ACC112 (cell line): Measurements from ENCODE around the gene FUT2.
"Not testable (repeated sequence)": the region's sequence is repeated elsewhere in the genome, so short reads cannot be mapped to it uniquely, and the experiment has no call there.

Experiments
- H2AFZ ChIP-seq: fragments of 200-600 bp; sonication (generic); one replicate; pipeline ENCODE4 v1.6.0; 2017; ENCODE audit warnings: antibody characterized with exemption, low read length; ENCODE audit not compliant: unreplicated experiment
- H3K27ac ChIP-seq: fragments of 200-600 bp; sonication (generic); 2 replicates; pipeline ENCODE4 v1.5.1; 2014; ENCODE audit warnings: low read depth, mild to moderate bottlenecking, antibody characterized with exemption, low read length, moderate library complexity
- H3K27me3 ChIP-seq: fragments of 200-600 bp; sonication (generic); 2 replicates; pipeline ENCODE4 v1.6.1; 2014; ENCODE audit warnings: mild to moderate bottlenecking, antibody characterized with exemption, low read length, moderate library complexity, mixed read lengths; ENCODE audit not compliant: insufficient read depth
- H3K36me3 ChIP-seq: fragments of 200-600 bp; sonication (generic); 2 replicates; pipeline ENCODE4 v1.6.1; 2016; ENCODE audit warnings: mild to moderate bottlenecking, antibody characterized with exemption, low read length, moderate library complexity, mixed read lengths; ENCODE audit not compliant: insufficient read depth
- H3K4me1 ChIP-seq: fragments of 200-600 bp; sonication (generic); one replicate; pipeline ENCODE4 v1.6.1; 2016; ENCODE audit warnings: low read length, mixed read lengths; ENCODE audit not compliant: insufficient read depth, unreplicated experiment, control insufficient read depth
- H3K4me3 ChIP-seq: fragments of 200-600 bp; sonication (generic); 2 replicates; pipeline ENCODE4 v1.5.1; 2014; ENCODE audit warnings: mild to moderate bottlenecking, low read depth, low read length
- H3K79me2 ChIP-seq: fragments of 200-600 bp; sonication (generic); one replicate; pipeline ENCODE4 v1.6.0; 2016; ENCODE audit warnings: low read length; ENCODE audit not compliant: control insufficient read depth, unreplicated experiment, insufficient read depth

FUT2 gene

DNA sequence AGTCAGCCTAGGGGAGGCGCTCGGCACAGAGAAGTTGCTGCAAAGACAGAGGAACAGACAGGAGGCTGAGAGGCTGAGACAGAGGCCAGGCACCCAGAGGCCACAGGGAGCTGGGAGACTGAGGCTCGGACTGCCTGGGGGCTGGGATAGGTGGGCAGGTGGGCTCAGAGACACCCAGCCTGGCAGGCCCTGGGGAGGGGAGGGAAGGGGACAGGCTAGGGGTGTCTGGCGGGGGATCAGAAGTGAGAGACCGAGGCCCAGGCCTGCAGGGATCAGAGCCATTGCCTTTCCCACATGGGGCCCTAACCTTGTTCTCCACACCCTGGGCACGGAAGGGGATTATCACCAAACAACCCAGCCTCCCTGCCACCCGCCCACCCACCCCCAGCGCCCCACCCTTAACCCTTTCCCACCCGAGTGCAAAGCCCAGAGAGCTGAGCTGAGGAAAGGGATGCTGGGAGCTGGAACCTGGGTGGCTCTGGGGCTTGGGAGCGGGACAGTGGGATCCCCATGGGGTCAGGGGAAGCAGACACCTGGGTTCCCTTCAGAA, 24.2 kb upstream of the FUT2 start:
- Histone ChIP-seq H3K27me3 (no peaks in the 10 kb centered on the region), H3K79me2 (no peaks in the 10 kb centered on the region), H3K36me3 (no peaks in the 10 kb centered on the region), H3K27ac (no peak overlapping the region), H3K4me3 (no peak overlapping the region), H2AFZ (no peak overlapping the region), H3K4me1 (peaks cover 4% of the 10 kb centered on the region)

DNA sequence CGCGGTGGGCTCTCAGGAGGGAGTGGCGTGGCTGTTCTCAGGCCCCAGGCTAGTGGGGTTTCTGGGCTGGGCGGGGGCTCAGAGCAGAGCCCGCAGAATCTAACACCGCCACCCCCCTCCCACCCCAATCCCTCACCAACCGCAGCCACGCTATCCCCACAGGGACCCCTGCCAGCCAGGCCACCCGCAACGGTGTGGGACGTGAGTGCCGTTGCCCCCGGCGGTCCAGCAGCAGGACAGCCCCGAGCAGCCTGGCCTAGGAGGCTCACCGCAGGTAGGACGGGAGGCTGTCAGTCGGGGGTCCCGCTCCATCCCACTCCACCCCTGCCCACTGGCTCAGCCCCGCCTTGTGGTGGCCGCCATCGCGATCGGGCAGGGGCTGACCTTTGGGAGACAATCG, 22.8 kb upstream of the FUT2 start, which contains the start of gene NTN5:
TSS of gene NTN5 (minus strand) at position 24 of the 400 bp plus-strand sequence. CDS start 2,031 bp downstream, outside the sequence.
- Histone ChIP-seq H3K36me3 (no peaks in the 10 kb centered on the region), H2AFZ (no peak within 1 kb of the TSS), H3K4me3 (no peak within 1 kb of the TSS), H3K27me3 (no peaks in the 10 kb centered on the region), H3K27ac (no peak within 1 kb of the TSS), H3K4me1 (peaks cover 4% of the 10 kb centered on the region), H3K79me2 (no peaks in the 10 kb centered on the region)

DNA sequence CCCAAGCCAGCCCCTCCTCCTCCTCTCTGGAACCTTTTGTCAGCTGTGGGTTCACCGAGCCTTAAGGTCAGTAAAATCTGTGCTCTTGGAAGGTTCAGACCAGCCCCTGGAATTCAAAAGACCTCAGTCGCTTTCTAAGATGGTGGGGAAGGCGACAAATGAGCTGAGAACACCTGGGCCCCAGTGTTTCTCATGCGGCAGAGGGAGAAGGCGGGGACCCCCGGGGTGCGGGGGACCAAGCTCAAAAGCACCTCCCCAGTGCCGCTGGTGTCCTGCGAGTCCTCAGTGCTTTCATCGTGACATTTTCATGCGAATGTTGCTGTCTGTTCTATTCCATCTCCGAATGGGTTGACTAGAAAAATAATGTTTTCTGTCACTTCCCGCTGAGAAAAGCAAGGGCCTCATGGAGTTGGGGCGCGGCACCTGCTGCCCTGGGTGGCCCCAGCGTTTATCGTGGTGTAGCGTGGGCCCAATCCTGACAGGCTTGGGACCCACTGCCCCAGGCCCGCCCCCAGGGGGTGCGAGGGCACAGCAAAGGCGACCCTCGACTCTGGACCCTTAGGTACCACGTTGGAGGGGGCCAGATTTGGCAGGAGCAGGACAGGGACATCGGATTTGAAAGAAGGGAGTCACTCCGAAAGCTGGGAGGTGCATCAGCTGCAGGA, 22.2 kb upstream of the FUT2 start:
- Histone ChIP-seq H3K27ac (no peak overlapping the region), H3K27me3 (no peaks in the 10 kb centered on the region), H3K79me2 (no peaks in the 10 kb centered on the region), H3K36me3 (no peaks in the 10 kb centered on the region), H3K4me3 (no peak overlapping the region), H2AFZ (no peak overlapping the region), H3K4me1 (peaks cover 4% of the 10 kb centered on the region)

DNA sequence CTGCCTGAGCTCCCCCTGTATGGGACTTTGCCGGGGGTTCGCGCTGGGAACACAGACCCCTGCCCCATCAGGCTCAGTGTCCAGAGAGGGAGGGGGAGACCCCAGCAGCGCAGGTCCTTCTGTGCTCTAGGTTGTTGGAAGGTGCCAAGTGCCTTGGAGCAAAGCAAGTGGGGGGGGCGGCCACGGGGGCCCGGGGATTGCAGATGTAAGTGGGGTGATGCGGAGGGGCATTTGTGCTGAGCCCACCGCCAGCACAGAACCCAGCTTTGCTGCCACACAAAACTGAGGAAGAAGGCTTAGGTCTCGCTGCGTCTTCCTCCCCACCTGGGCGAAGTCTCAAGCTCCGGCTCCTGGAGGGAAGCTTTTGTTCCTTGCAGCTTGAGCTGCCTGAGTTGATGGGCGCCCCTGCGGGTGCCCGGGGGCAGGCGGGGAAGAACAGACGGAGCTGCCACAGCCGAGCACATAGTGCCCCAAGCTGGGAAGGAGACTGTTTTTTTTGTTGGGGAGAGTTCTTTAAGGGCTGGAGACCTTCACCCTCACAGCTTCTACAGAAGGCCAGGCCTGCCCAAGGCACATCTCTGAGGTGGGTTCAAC, 21.5 kb upstream of the FUT2 start:
- Histone ChIP-seq H2AFZ (no peak overlapping the region), H3K4me3 (no peak overlapping the region), H3K4me1 (peaks cover 4% of the 10 kb centered on the region), H3K27ac (no peak overlapping the region), H3K36me3 (no peaks in the 10 kb centered on the region), H3K27me3 (no peaks in the 10 kb centered on the region), H3K79me2 (no peaks in the 10 kb centered on the region)

DNA sequence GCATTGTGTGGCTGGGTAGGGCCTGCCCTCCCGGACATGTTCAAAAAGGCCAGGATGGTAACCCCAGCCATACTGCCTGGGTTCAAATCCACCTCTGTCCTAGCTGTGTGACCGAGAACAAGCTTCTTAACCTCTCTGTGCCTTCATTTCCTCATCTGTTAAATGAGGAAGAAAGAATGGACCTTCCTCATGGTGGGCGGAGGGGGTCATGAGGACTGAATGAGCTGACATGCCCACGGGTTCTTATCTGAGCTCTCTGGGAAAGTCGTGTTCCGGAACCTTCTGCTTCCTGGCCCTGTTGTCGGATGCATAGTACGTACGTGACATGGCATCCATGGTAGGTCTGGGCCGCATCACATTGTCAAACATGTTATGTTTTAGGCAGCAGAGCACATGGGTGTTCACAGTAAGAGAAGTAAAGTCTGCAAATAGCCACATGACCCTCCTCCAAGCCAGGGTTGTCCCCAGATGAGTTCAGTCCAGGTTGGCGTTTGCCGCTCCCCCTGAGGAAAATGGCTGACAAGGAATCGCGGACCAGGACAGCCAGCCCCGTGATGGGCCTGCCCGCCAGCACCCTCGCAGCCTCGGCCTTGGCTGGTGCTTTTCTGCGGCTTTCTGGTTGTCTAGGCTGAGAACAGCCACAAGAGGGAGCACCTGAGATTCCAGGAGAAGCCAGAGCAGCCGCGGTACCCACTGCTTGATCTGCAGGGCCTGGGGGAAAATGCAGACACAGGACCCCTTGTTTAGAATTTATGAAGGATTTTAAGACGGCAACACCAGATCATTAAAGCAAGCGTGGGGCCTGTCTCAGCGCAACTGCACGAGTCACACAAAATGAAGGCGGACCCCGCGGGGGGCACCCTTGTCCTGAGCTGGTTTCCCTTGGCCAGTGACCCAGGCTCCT, 20.6 kb upstream of the FUT2 start:
- no peak overlapping the region for H2AFZ ChIP-seq
- no peaks in the 10 kb centered on the region for H3K36me3 ChIP-seq
- H3K79me2 ChIP-seq, result no peaks in the 10 kb centered on the region
- H3K27me3 ChIP-seq, result no peaks in the 10 kb centered on the region
- no peak overlapping the region for H3K4me3 ChIP-seq
- H3K27ac ChIP-seq, result no peak overlapping the region
- peaks cover 4% of the 10 kb centered on the region for H3K4me1 ChIP-seq

DNA sequence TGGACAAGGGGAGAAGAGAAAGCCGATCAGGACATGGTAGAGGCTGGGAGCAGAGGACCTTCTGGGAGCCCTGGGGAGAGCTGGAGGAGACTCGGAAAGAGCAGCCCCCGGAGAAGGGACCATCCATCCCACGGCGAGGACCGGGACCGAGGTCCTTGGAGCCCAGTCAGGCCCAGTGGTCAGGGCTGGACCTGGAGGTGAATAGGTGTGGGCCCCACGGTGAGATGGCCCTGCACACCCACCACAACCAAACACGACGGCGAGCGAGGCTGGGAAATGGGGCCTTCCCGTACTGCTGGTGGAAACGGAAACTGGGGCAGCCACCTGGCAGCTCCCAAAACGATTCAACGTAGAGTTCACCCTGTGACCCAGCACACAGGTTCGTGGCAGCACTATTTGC, 19.3 kb upstream of the FUT2 start:
- Histone ChIP-seq H3K4me3 (no peak overlapping the region), H3K27ac (no peak overlapping the region), H3K36me3 (no peaks in the 10 kb centered on the region), H2AFZ (no peak overlapping the region), H3K79me2 (no peaks in the 10 kb centered on the region), H3K27me3 (no peaks in the 10 kb centered on the region), H3K4me1 (peaks cover 4% of the 10 kb centered on the region)

DNA sequence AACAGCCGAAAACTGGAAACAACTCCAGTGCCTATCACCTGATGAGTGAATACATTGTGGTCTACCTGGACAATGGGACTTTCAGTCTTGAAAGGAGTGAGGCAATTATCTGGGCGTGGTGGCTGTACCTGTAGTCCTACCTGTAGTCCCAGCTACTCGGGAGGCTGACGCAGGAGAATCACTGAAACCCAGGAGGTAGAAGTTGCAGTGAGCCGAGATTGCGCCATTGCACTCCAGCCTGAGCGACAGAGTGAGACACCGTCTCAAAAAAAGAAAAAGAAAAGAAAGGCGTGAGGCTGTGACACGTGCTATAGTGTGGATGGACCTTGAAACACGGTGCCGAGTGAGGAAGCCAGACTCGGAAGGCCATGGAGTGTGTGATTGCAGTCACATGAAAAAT, 18.9 kb upstream of the FUT2 start:
- Histone ChIP-seq H2AFZ (no peak overlapping the region), H3K79me2 (no peaks in the 10 kb centered on the region), H3K4me3 (no peak overlapping the region), H3K27ac (no peak overlapping the region), H3K27me3 (no peaks in the 10 kb centered on the region), H3K36me3 (no peaks in the 10 kb centered on the region), H3K4me1 (peaks cover 4% of the 10 kb centered on the region)

DNA sequence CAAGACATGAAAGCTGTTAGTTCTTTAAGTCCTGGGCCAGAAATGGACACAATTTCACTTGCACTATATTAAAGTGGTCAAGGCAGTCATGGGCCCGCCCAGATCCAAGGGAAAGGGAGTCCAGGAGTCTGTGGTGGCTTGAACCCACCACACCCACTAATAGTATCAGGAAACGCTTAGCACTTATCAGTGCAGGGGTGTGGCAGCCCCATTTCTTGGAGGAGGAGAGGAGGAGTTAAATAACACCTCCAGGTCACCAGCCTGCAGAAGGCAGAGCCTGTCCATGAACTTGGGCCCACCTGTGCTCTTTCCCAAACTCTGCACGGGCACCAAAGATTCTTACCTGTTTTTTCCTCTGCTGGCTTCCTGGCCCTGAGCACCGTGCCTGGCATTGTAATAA, 17.6 kb upstream of the FUT2 start:
- Histone ChIP-seq H3K4me3 (no peak overlapping the region), H3K27ac (no peak overlapping the region), H3K79me2 (no peaks in the 10 kb centered on the region), H3K36me3 (no peaks in the 10 kb centered on the region), H2AFZ (no peak overlapping the region), H3K27me3 (no peaks in the 10 kb centered on the region), H3K4me1 (peaks cover 4% of the 10 kb centered on the region)

DNA sequence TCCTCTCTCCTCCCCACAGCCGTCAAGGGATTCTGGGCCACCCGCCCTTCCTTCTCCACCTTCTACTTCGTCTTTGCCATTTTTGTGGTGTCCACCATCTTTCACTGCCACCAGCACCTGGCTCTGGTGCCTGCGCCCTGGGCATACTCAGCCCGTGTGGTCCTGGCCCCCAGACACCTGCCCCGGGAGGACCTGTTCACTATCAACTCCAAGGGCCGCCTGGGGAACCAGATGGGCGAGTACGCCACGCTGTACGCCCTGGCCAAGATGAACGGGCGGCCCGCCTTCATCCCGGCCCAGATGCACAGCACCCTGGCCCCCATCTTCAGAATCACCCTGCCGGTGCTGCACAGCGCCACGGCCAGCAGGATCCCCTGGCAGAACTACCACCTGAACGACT, 15.8 kb upstream of the FUT2 start:
- H3K79me2 ChIP-seq, H3K27me3 ChIP-seq, H3K36me3 ChIP-seq, H2AFZ ChIP-seq, H3K27ac ChIP-seq, H3K4me1 ChIP-seq, H3K4me3 ChIP-seq: not testable (repeated sequence)

DNA sequence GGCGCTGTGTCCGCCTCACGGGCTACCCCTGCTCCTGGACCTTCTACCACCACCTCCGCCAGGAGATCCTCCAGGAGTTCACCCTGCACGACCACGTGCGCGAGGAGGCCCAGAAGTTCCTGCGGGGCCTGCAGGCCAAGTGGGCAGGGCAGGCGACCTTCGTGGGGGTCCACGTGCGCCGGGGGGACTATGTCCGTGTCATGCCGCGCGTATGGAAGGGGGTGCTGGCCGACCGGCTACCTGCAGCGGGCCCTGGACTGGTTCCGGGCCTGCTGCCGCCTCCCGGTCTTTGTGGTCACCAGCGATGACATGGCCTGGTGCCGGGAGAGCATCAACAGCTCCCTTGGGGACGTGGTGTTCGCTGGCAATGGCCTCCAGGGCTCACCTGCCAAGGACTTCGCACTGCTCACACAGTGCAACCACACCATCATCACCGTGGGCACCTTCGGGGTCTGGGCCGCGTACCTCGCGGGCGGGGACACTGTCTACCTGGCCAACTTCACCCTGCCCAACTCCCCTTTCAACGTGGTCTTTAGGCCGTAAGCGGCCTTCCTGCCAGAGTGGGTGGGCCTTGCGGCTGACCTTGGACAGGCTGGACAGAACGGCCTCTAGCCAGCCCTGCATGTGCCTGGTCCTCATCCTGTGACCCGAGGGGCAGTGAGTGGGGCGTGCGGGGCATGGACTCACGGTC, 15.2 kb upstream of the FUT2 start:
- H2AFZ ChIP-seq, result no peak overlapping the region
- no peaks in the 10 kb centered on the region for H3K36me3 ChIP-seq
- H3K4me3 ChIP-seq, result no peak overlapping the region
- H3K27ac ChIP-seq, result no peak overlapping the region
- H3K4me1 ChIP-seq, result no peaks in the 10 kb centered on the region
- H3K27me3 ChIP-seq, result no peaks in the 10 kb centered on the region
- H3K79me2 ChIP-seq, result no peaks in the 10 kb centered on the region
